Stimulated activated CD4-positive, alpha-beta T cell treated with anti-CD3 and anti-CD28 coated beads, TNF-alpha, amount 100 ng/mL, for 48 hours (primary cell): Measurements from ENCODE around the gene GPS1.
"Not testable (repeated sequence)": the region's sequence is repeated elsewhere in the genome, so short reads cannot be mapped to it uniquely, and the experiment has no call there.

Experiments
- DNase-seq, 3 donors: peaks; one replicate each; pipeline ENCODE4 v3.0.0-alpha.2; 2020; ENCODE audit warnings: low read depth in 3 of 3

The GPS1 gene

DNA sequence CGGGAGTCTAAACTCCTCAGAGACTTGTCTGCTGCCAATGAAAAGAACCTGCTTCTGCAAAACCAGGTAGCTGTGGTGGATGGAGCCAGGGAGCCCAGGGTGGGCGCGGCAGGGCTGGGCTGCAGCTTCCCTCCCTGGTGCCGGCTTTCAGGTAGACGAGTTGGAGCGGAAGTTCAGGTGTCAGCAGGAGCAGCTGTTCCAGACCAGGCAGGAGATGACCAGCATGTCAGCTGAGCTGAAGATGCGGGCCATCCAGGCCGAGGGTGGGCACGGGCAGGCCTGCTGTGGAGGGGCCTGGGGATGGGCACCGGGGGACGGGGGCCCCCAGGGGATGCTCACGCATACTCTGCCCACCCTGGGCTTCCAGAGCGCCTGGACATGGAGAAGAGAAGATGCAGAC is 23.5 kb upstream of the GPS1 start:
- no peak for DNase-seq

DNA sequence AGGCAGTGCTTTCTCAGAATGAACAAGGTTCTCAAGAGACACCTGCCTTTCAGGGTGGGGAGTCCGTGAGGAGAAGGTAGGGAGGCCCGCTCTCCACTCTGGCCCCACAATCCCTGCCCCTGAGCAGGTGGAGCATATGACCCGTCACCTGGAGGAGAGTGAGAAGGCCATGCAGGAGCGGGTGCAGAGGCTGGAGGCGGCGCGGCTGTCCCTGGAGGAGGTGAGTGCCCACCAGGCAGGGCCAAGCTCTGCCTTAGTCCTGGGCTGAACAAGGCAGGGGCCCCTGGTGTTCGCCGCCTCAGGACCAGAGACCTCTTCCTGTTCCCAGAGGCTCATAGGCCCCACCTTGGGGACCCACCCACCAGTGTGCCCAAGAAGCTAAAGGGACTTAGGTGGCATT is 22.7 kb upstream of the GPS1 start:
- DNase-seq = no peak

DNA sequence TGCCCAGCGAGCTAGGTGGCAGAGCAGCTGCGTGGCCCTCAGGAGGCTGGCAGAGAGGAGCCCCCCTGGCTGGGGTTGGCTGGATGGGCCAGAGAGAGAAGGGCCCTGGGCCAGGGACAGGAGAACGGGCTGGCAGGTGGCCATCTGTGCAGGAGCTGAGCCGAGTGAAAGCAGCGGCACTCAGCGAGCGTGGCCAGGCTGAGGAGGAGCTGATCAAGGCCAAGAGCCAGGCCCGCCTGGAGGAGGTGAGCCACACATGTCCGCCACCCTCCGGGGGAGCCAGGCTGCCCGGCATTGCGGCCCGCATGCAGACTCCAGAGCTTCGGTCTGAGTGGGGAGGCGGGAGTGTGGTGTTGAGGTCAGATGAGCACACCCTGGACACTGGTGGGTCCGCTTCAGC is 22.3 kb upstream of the GPS1 start:
- no peak for DNase-seq

DNA sequence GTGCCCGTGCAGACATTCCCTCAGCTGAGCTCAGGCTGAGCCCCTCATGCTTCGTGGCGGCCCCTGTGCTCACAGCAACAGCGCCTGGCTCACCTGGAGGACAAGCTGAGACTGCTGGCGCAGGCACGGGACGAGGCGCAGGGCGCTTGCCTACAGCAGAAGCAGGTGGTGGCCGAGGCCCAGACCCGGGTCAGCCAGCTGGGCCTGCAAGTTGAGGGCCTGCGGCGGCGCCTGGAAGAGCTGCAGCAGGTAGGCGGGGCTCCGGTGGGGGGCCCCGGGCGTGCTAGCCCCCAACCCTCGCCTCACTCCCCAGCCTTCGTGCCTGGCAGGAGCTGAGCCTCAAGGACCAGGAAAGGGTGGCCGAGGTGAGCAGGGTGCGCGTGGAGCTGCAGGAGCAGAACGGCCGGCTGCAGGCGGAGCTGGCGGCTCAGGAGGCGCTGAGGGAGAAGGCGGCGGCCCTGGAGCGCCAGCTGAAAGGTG is 21.7 kb upstream of the GPS1 start:
- no peak for DNase-seq

DNA sequence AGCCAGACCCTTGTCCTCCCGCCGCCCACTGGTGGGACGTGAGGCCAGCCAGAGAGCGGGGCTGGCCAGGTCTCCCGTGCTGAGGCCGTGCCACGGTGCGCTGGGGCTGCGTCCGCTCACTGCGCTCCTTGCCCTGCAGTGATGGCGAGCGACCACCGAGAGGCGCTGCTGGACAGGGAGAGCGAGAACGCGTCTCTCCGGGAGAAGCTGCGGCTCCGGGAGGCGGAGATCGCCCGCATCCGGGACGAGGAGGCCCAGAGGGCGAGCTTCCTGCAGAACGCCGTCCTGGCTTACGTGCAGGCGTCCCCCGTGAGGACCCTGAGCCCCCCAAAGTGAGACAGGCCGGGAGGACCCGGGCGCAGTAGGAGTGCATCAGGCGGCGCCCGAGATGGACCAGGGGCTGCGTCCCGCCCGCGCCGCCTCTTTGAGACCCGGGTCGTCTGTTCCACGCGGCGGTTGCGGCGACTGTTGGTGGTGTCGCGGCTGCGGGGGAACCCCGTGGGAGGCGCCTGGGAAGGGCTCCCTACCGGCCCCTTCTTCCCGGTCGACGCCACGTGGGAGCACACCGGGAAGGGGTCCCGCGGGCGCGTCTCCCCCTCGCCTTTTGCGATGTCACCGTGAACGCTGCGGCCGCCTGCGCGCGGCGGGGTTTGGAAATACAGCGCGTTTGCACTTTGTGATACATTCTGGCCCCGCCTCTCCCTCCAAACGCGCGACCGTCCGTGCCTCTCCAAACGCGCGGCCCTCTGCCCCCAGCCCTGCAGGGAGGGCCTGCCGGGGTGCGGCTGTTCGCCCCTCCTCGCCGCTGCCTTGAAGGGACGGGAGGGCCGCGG is 21.0 kb upstream of the GPS1 start:
- DNase-seq = peak; percentile 73 to 76 (median 75)

DNA sequence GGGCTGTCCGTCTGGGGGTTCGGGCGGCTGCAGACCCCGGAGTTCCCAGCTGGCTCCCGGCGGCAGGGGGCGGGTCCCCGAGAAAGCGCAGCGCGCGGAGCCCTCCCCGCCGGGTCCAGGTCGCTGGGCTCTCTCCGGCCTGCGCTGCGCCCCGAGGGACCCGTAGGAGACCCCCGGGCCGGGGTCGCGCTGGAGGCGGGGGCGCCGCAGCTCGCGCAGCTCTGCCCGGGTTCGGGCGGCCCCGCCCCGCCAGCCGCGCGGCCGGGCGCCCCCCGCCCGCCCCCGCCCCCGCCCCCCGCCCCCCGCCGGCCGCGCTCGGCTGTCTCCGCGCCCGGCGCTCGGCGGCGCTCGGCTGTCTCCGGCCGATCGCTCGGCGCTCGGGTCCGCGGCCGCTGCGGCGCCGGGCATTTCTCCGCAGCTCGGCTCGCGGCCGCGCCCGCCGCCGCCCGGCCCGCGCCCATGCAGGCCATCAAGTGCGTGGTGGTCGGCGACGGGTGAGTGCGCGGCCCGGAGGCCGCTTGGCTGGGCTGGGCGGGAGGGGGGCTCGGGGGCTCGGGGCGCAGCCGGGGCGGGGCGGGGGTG is 20.3 kb upstream of the GPS1 start, which contains the start of gene RAC3:
TSS of gene RAC3 (plus strand) at position 376 of the 582 bp plus-strand sequence. CDS start at position 460, 84 bp downstream.
- DNase-seq = no peak

DNA sequence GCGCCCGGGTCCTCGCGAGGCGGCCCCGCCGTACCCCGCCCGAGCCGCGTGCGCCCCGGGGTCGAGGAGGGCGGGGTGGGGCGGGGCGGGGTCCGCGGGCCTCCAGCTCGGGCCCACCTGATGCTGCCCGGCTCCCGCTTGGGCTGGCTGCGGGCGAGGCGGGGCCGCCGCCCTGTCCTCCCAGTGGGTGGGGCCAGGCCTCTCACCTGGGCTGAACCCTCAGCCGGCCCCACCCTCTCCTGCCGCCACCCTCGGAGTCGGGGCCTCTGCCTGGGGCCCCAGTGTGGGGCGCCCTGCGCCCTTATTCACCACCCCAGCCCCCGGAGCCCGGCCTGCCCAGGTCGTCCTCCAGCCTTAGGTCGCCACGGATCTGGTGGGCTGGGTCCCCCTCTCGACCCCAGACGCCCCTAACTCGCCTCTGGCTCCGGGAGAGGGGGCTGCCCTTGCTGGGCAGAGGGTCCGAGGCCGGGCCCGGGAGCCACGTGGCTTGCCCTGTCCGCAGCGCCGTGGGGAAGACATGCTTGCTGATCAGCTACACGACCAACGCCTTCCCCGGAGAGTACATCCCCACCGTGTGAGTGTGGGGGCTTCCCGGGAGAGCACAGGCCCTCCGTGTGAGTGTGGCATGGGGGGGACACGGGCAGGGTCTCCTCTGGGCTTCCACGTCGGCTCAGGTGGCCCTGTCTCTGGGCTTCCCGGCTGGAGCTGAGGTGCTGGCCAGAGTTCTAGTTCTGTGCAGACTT is 19.6 kb upstream of the GPS1 start:
- DNase-seq = peak in 1 of 3 donors; percentile 58

DNA sequence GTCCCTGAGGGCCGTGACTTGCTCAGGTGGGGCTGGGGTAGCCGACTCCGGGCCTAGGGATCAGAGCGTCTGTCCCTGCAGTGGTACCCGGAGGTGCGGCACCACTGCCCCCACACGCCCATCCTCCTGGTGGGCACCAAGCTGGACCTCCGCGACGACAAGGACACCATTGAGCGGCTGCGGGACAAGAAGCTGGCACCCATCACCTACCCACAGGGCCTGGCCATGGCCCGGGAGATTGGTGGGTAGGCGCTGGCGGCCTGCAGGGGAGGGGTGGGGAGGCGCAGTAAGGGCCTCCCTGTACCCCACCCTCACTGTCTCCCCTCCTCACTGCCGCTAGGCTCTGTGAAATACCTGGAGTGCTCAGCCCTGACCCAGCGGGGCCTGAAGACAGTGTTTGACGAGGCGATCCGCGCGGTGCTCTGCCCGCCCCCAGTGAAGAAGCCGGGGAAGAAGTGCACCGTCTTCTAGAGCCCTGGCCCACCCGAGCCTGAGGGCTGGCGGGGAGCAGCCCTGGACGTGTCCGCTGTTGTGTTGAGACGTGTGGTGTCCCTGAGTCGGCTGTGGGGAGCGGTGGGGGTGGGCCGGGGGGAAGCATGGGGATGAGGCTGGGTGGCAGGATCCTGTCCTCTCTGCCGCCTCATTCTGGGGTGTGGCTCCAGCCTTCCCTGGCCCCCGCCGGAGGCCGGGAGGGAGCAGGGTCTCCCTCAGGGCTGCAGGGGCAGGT is 18.2 kb upstream of the GPS1 start:
- DNase-seq = no peak

DNA sequence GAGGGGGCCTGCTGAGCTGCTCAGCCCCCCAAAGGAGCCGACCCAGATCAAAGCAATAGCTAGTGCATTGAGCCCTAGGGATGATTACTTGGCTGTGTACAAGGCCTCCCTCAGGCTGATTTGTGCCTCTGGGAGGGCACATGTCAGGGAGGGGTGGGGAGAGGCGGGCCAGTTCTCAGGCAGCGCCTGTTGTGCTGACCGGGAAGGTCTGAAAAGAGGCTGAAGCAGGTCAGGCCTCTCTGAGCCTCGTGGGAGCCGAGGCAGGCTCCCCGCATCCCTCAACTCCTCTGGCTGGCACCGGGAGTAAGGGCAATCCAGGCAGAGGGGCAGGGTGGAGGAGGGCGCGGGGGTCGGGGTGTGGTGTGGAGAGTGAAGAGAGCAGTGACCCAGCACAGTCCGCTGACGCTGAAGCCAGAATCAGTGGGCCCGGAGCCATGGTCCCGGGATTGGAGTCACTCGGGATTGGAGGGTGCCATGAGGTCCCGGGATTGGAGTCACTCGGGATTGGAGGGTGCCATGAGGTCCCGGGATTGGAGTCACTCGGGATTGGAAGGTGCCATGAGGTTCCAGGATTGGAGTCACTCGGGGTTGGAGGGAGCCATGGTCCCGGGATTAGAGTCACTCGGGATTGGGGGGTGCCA is 17.2 kb upstream of the GPS1 start:
- DNase-seq = no peak

DNA sequence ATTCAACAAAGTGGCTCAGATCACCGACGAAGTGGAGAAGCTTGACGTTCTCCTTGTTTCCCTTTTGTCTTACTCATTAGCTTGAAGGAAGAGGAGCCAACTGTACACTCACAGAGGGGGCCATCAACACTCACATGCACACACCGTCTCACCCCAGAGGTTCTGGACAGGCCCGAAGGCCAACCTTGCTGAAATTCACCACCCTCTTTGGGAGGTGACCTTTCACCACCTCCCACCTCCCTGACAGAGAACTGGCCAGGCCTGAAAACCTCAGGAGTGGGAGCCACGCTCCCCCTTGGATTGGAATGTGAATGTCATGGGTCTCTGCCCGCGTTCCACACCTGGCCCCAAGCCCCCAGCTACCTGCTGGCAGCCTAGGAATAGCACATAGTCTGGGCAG is 16.2 kb upstream of the GPS1 start:
- no peak for DNase-seq

DNA sequence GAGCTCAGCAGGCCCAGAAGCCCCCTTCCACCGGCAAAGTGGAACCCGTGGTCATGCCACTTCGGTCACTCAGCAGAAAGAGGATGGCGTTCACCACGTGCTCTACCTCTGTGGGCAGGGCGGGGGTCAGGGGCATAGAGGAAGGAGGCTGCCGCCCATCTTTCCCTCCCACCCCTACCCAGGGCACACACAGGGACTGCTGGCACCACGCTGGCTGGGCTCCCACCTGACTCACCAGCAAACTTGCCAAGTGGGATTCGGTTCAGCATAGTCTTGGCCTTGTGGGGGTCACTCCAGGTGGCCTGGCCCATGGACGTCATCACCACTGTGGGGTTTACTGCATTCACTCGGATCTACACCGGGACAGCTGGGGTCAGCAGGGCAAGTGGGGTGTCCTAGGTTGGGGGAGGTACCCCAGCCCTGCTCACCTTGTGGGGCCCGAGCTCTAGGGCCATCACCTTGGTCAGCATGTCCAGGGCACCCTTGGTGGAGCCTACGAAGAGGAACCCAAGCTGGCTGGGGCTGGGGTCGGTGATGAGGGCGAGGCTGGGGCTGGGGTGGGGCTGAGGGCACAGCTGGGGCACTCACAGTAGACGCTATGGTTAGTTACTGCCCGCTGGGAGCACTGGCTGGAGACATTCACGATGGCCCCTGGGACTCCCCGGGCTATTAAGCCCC is 15.6 kb upstream of the GPS1 start:
- DNase-seq = no peak

DNA sequence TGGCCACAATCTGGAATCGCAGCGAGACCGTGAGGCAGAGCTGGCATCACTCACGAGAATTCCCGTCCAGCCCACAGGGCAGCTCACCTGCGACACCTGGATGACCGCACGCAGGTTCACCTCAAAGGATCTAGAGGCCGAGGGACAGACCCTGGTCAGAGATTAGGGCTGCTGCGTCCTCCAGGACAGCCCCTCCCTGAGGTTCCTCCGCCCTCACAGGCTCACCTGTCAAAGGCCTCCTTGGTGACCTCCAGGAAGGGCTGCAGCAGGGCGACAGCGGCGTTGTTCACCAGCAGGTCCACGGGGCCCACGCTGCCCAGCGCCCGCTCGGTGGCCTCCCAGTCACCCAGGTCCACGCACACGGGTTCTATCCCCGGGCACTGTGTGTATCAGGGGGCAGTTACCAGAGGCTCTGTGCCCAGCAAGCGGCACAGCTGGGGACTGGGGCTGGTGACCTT is 15.0 kb upstream of the GPS1 start:
- no peak for DNase-seq

DNA sequence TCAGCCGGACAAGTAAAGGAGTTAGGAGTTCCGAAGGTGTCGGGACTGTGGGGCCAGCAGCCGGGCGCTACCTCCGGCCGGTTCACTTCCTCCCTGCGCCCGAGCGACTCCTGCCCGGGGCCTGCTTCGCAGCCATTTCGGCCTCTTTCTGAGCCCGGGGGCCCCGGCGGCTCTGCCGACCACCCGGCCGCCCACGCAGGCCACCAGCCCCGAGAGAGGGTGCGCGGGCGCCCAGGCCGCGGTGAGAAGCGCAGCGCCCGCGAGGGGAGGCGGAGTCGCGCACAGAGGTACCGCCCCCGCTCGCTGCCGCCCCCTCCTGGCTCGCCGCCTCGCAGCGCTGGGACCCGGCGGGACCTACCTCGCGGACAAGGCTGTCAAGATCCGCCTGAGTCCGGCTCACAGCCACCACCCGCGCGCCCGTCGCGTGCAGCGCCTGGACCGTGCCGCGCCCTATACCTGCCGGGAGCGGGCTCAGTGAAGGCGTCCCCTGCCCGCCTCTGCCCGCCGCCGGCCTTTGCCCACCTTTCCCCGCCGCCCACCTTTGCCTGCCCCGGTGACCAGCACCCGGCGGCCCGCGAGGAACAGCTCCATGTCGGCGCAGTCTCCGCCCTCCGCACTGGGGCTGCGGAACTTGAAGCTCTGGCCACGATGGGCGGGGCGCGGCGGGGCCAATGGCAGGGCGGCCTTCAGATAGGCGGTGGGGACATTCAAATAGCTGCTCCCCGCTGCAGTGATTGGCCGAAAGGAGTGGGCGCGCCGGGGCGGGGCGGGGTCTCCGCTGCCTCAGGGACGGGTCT is 14.4 kb upstream of the GPS1 start, which contains the start of gene DCXR:
TSS of gene DCXR (minus strand) at position 606 of the 797 bp plus-strand sequence. CDS start at position 591, 15 bp downstream.
- peak; percentile 92 to 94 (median 93) for DNase-seq

DNA sequence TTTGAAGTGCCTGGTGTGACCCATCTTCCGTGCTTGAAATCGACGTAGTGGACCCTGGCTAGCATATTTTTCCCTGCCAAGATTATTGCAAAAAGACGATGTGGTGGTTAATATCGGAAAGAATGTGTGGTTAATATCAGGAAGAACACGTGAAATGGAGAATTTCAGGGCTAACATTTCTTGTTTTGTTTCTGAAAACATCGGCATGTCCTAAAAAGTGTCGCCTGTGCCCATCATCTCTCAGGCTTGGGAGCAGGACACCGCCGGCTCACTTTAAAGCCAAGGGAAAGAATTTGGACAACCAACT is 13.9 kb upstream of the GPS1 start:
- no peak for DNase-seq

DNA sequence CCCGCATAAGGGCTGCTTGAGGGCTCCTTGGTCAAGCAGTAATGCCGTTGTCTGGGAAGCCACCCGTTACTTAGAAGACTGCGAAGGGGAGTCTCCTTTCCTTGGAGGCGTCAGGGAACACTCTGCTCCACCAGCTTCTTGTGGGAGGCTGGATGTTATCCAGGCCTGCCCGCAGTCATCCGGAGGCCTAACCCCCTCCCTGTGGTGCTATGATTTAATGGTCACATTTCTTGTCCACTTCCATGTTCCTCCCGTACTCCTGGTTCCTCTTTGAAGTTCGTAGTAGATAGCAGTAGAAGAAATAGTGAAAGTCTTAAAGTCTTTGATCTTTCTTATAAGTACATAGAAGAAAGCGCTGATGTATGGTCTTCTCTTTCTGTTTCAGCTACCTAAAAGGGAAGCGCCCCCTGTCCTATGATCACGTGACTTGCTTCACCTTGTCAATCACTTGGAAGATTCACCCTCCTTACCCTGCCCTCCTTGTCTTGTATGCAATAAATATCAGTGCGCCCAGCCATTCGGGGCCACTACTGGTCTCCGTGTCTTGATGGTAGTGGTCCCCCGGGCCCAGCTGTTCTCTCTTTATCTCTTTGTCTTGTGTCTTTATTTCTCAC is 12.8 kb upstream of the GPS1 start:
- DNase-seq = not testable (repeated sequence)

DNA sequence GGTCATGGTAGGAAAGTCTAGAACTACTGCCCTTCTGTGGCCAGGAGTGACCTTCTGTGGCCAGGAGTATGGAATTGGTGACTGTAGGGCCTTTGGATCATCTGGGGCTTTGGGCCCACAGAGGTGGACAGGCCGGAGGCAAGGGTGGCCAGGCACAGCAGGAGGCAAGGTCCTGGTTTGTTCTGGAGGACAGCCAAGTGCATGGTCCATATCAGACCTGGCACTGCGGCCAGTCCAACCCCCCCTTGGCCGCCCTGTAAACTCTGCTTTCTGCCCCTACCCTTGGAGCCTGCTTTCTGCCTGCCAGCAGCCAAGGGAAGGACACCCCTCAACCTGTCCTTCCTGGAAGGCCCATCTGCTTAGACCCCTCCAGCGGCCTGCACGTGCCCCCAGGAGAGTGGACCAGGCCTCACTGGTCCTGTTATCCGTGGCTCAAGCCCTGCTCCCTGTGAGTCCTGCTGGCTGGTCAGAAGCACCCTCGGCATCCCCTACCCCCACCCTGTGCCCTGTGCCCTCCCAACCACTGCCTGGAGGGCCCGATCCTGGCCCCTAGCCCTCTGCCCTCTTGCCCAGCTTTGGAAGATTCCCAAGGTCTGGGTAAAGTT is 11.9 kb upstream of the GPS1 start:
- no peak for DNase-seq

DNA sequence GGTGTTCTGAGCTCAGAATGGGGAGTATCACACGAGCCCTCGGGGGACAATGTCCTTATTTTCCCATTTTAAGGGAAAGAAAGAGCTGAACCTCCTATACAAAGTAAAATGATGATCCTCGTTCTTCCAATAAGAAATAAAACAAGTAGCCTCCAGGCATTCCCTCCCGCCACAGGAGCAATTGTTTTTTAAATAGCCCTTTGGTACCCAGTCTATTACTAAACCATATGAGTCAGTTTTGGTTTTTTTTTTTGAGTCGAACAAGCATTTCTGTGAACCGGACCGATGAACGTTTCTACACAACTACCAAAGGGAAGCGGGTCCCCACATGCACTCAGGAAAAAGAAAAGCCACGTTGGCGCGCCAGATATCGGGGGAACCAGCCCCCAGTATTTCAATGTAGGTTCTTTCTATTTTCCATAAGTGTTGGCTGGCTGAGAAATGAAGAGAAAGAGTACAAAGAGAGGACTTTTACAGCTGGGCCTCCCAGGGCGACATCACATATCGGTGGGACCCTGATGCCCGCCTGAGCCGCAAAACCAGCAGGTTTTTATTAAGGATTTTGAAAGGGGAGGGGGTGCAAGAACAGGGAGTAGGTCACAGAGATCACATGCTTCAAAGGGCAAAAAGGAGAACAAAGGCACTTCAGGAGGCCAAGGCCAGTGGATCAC is 10.4 kb upstream of the GPS1 start:
- no peak for DNase-seq

DNA sequence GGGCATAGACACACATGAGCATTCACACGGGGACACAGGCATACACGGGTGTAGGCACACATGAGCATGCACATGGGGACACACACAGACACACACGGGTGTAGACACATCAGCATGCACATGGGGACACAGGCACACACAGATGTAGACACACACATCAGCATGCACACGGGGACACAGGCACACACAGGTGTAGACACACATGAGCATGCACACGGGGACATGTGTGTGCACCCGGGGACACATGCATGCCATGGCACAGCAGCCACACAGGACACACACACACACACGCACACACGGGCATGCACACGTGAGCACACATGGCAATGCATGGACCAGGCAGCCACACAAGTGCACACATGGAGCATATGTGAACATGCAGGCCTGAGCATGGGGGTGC is 9.0 kb upstream of the GPS1 start:
- no peak for DNase-seq
